ENCODE data around the gene MYH6.

DNA sequence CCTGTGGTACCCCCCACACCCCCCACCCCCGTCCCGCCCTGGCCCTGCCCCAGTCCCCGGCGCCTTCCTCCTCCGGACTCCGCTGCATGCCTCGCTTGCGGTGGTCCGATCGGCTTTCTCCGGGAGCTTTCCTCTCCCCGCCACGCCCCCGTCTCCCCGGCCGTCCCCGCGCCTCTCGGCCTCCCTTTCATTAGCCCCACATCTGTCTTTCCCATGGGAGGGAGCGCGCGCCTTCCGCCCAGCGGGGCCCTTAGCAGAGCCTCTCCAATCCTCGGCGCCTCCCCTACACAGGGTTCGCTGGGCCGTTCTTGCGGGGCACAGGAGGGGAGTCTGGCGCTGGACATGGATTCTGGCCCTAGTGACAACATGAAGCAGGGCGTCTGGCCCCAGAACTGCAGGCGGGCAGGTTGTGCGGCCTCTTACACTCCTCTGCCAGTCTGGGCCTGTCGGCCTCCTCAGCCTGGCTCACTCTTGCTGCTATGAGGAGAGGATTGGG, 41.6 kb downstream of the MYH6 start:
- TF ChIP-seq, protein P1, sequence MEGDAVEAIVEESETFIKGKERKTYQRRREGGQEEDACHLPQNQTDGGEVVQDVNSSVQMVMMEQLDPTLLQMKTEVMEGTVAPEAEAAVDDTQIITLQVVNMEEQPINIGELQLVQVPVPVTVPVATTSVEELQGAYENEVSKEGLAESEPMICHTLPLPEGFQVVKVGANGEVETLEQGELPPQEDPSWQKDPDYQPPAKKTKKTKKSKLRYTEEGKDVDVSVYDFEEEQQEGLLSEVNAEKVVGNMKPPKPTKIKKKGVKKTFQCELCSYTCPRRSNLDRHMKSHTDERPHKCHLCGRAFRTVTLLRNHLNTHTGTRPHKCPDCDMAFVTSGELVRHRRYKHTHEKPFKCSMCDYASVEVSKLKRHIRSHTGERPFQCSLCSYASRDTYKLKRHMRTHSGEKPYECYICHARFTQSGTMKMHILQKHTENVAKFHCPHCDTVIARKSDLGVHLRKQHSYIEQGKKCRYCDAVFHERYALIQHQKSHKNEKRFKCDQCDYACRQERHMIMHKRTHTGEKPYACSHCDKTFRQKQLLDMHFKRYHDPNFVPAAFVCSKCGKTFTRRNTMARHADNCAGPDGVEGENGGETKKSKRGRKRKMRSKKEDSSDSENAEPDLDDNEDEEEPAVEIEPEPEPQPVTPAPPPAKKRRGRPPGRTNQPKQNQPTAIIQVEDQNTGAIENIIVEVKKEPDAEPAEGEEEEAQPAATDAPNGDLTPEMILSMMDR (IDR thresholded peaks at IDR 0.05) = no peak
- no peak for TF ChIP-seq SIN3A (IDR thresholded peaks at IDR 0.05; ENCODE audit: borderline replicate concordance, insufficient read depth, low read depth, low read length)
- TF ChIP-seq, protein P2, sequence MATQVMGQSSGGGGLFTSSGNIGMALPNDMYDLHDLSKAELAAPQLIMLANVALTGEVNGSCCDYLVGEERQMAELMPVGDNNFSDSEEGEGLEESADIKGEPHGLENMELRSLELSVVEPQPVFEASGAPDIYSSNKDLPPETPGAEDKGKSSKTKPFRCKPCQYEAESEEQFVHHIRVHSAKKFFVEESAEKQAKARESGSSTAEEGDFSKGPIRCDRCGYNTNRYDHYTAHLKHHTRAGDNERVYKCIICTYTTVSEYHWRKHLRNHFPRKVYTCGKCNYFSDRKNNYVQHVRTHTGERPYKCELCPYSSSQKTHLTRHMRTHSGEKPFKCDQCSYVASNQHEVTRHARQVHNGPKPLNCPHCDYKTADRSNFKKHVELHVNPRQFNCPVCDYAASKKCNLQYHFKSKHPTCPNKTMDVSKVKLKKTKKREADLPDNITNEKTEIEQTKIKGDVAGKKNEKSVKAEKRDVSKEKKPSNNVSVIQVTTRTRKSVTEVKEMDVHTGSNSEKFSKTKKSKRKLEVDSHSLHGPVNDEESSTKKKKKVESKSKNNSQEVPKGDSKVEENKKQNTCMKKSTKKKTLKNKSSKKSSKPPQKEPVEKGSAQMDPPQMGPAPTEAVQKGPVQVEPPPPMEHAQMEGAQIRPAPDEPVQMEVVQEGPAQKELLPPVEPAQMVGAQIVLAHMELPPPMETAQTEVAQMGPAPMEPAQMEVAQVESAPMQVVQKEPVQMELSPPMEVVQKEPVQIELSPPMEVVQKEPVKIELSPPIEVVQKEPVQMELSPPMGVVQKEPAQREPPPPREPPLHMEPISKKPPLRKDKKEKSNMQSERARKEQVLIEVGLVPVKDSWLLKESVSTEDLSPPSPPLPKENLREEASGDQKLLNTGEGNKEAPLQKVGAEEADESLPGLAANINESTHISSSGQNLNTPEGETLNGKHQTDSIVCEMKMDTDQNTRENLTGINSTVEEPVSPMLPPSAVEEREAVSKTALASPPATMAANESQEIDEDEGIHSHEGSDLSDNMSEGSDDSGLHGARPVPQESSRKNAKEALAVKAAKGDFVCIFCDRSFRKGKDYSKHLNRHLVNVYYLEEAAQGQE (IDR thresholded peaks at IDR 0.05; ENCODE audit: insufficient read depth in 1 of 2, low read depth in 2 of 2, low read length in 1 of 2) = no peak
- TF ChIP-seq POLR2AphosphoS5 (IDR thresholded peaks at IDR 0.05; ENCODE audit: low read depth, low read length) = no peak
